Natural killer cell (primary cell): ENCODE measurements around the gene MAK. TPM values are rescaled to one million over a fixed set of nuclear protein-coding genes. Genes with fewer than 3 reads are reported as not detected.
"Not testable (repeated sequence)": the region's sequence is repeated elsewhere in the genome, so short reads cannot be mapped to it uniquely, and the experiment has no call there.

Experiments
- ATAC-seq, 3 donors: fragments of 150-1000 bp in 2 of 3; fragments of 200-7000 bp in 1 of 3; cut with Tn5 transposase; 1 replicate in 1 of 3; 2 replicates in 2 of 3; pipeline ENCODE4 v1.10.0; 2021; ENCODE audit warnings: mild to moderate bottlenecking in 2 of 3, moderate library complexity in 2 of 3
- DNase-seq, 2 donors: peaks; one replicate each; pipeline versions ENCODE4 v3.0.0 to v3.0.0-alpha.2; 2013 to 2021; ENCODE audit warnings: mixed read lengths in 1 of 2
- H3K27ac ChIP-seq: one replicate; pipeline ENCODE4 v1.5.1; 2013; ENCODE audit warnings: mild to moderate bottlenecking, low read length
- H3K27me3 ChIP-seq: one replicate; pipeline ENCODE4 v1.6.1; 2013; ENCODE audit warnings: low read length; ENCODE audit not compliant: control insufficient read depth, insufficient read depth
- H3K36me3 ChIP-seq: one replicate; pipeline ENCODE4 v1.6.1; 2013; ENCODE audit warnings: low read length; ENCODE audit not compliant: control insufficient read depth, insufficient read depth
- H3K4me1 ChIP-seq: one replicate; pipeline ENCODE4 v1.6.1; 2013; ENCODE audit warnings: low read length; ENCODE audit not compliant: control insufficient read depth, insufficient read depth
- H3K4me3 ChIP-seq: one replicate; pipeline ENCODE4 v1.5.1; 2013; ENCODE audit warnings: low read length
- H3K9me3 ChIP-seq: one replicate; pipeline ENCODE4 v1.6.1; 2013; ENCODE audit warnings: low read length; ENCODE audit not compliant: control insufficient read depth, insufficient read depth
- H3K27ac Mint-ChIP-seq, 2 donors: one replicate each; pipeline ENCODE4 v1.8.0; 2022; ENCODE audit warnings: mild to moderate bottlenecking in 2 of 2, mixed read lengths in 2 of 2, moderate library complexity in 1 of 2
- H3K27me3 Mint-ChIP-seq, 2 donors: one replicate each; pipeline ENCODE4 v1.8.0; 2022; ENCODE audit warnings: low read depth in 2 of 2, mixed read lengths in 2 of 2
- H3K36me3 Mint-ChIP-seq: one replicate; pipeline ENCODE4 v1.8.0; 2022; ENCODE audit warnings: mixed read lengths
- H3K4me1 Mint-ChIP-seq, 2 donors: one replicate each; pipeline ENCODE4 v1.8.0; 2022; ENCODE audit warnings: mixed read lengths in 2 of 2
- H3K4me3 Mint-ChIP-seq: one replicate; pipeline ENCODE4 v1.8.0; 2022; ENCODE audit warnings: mild to moderate bottlenecking, moderate library complexity, mixed read lengths
- H3K9me3 Mint-ChIP-seq, 2 donors: one replicate each; pipeline ENCODE4 v1.8.0; 2022; ENCODE audit warnings: mixed read lengths in 2 of 2
- WGBS: methylation state at CpG from one replicate; pipeline ENCODE4 v1.1.7; 2013; ENCODE audit warnings: missing lambda C conversion rate; ENCODE audit not compliant: insufficient coverage; 5-methylcytosine and 5-hydroxymethylcytosine counted together
- intact Hi-C: fragments of 100-400 bp; cut with micrococcal nuclease; formaldehyde crosslinking; loops from one replicate; pipeline ENCODE4 v1.14.2; 2022
- total RNA-seq, 4 donors: library from RNA; stranded (reverse); fragments of 120-200 nt in 1 of 4; gene quantifications; one replicate each; pipeline versions ENCODE4 v1.2.3 to v1.2.4, GENCODE V29; 2013 to 2022
- TF ChIP-seq, protein P1 (sequence below): fragments of 200-600 bp; IDR thresholded peaks from one replicate; pipeline ENCODE4 v1.8.0; 2022; ENCODE audit warnings: antibody characterized with exemption

MAK gene, protein sequence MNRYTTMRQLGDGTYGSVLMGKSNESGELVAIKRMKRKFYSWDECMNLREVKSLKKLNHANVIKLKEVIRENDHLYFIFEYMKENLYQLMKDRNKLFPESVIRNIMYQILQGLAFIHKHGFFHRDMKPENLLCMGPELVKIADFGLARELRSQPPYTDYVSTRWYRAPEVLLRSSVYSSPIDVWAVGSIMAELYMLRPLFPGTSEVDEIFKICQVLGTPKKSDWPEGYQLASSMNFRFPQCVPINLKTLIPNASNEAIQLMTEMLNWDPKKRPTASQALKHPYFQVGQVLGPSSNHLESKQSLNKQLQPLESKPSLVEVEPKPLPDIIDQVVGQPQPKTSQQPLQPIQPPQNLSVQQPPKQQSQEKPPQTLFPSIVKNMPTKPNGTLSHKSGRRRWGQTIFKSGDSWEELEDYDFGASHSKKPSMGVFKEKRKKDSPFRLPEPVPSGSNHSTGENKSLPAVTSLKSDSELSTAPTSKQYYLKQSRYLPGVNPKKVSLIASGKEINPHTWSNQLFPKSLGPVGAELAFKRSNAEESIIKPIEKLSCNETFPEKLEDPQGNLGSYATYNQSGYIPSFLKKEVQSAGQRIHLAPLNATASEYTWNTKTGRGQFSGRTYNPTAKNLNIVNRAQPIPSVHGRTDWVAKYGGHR
- total RNA-seq = under 1 TPM; 0.41 to 0.66 (median 0.65) TPM
- total RNA-seq (2013) = 0.14 TPM

DNA sequence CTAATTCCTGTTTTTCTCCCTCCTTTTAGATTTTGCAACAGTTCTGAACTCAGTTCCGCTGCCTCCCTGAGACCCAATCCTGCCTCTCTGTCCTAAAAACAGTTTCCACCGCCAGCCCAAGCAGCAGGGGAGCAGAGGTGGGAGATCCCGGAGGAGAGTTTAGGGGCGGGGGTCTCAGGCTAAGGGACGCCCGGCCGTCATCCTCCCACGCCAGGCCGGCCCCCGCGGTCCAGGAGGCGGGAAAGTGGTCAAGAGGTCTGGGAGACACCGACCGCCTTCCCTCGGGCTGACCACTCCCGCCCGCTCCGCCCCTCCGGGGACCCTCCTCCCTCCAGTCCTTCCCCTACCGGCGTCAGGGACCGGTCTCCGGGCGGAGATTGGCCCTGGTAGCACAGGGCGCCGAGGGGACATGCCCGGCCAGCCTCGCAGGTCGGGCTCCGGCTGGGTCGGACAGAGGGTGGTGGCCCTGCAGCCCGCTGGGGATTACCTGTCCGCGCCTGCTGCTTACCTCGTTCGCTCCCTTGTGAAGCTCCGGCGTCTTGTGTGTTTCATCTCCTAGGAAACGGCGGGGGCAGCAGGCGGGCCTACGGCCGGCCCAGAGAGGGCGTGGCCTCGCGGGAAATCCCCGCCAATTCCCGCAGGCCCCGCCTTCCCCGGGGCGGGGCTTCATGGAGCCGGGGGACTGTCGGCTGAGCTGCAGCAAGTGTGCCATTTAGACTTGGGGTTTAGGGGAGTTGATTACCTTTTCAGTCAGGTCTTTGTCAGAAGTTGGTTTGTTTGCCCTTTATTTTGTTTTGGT lies at the start of gene MAK:
Gene MAK (minus strand): TSS at position 545 of the 799 bp plus-strand sequence. CDS start 7,891 bp downstream, outside the sequence.
- peaks cover 6% of the 10 kb centered on the region for H3K36me3 Mint-ChIP-seq
- WGBS = under 1% methylated on average over 52 of the region's 53 CpGs
- Histone ChIP-seq H3K27ac (no peak within 1 kb of the TSS), H3K4me1 (peaks cover 21% of the 10 kb centered on the region), H3K36me3 (no peaks in the 10 kb centered on the region), H3K4me3 (peak within 1 kb of the TSS; percentile 34), H3K27me3 (peaks cover 40% of the 10 kb centered on the region), H3K9me3 (no peaks in the 10 kb centered on the region)
- H3K4me3 Mint-ChIP-seq = peak within 1 kb of the TSS; percentile 82
- H3K27ac Mint-ChIP-seq = peak within 1 kb of the TSS; percentile 60 to 86
- peaks cover 53 to 77% of the 10 kb centered on the region in 2 donors for H3K27me3 Mint-ChIP-seq
- TF ChIP-seq, protein P1, sequence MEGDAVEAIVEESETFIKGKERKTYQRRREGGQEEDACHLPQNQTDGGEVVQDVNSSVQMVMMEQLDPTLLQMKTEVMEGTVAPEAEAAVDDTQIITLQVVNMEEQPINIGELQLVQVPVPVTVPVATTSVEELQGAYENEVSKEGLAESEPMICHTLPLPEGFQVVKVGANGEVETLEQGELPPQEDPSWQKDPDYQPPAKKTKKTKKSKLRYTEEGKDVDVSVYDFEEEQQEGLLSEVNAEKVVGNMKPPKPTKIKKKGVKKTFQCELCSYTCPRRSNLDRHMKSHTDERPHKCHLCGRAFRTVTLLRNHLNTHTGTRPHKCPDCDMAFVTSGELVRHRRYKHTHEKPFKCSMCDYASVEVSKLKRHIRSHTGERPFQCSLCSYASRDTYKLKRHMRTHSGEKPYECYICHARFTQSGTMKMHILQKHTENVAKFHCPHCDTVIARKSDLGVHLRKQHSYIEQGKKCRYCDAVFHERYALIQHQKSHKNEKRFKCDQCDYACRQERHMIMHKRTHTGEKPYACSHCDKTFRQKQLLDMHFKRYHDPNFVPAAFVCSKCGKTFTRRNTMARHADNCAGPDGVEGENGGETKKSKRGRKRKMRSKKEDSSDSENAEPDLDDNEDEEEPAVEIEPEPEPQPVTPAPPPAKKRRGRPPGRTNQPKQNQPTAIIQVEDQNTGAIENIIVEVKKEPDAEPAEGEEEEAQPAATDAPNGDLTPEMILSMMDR = no peak
- ATAC-seq (peak; percentile 96 to 98 (median 97)), DNase-seq (peak; percentile 83 to 94)
- no peaks in the 10 kb centered on the region for H3K9me3 Mint-ChIP-seq
- intact Hi-C loops = loop anchor here (2.0 kb wide), 1 partner anchor 255 kb away; the partner anchor contains the start of gene SMIM13
- peaks cover 22 to 23% of the 10 kb centered on the region in 2 donors for H3K4me1 Mint-ChIP-seq

DNA sequence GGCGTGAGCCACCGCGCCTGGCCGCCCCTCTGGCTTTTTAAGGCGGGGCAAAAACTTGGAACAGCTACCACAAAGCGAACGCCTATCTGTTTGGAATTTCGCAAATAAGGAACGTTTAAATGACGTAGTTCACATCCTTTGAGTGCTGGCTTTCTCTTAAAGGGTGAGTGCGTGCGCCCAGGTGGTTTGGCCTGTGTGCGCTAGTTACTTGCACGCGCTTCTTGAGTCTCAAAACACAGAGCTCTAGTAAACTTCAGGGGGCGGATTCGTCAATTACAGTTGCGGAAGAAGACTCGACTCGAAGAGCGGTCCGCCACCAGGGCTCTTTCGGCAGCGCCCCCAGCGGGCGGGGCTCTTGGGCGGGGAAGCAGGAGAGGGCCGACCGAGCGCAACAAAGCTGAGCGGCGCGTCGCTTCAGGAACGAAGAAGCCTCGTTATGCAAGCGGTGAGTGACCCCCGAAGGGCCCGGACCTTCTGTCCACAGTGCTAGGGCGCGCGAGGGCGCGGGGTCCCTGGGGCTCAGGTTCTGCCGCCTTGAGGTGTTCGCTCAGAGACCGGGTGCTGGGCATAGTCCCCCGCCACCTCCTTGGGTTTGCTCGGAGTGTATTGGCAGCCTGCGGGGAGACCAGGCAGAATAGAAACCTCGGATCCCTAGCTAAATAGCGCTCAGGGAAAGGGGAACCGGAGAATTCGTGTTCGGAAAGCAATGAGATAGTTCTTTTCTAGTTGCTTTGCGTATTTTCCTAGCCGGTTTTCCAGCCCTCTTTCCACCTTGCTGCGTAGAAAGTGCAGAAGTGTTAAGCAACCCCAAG lies 48.6 kb upstream of the MAK start, which contains the start of gene SYCP2L:
Gene SYCP2L (plus strand): TSS at position 362 of the 812 bp plus-strand sequence. CDS start 75 bp downstream, at position 437.
- Mint-ChIP-seq H3K27me3 (peaks cover 49 to 60% of the 10 kb centered on the region in 2 donors), H3K4me3 (peak within 1 kb of the TSS; percentile 37), H3K27ac (no peak within 1 kb of the TSS), H3K4me1 (peaks cover 0 to 4% of the 10 kb centered on the region in 2 donors), H3K9me3 (no peaks in the 10 kb centered on the region), H3K36me3 (no peaks in the 10 kb centered on the region)
- no peak within 1 kb of the TSS for H3K27ac ChIP-seq
- no peak within 1 kb of the TSS for H3K4me3 ChIP-seq
- peaks cover 8% of the 10 kb centered on the region for H3K4me1 ChIP-seq
- intact Hi-C loops = no loop called here
- 6% methylated on average over 58 of the region's 58 CpGs for WGBS
- H3K36me3 ChIP-seq = no peaks in the 10 kb centered on the region
- TF ChIP-seq, protein P1 = no peak
- ATAC-seq (peak in 2 of 3 donors; percentile 40 to 72), DNase-seq (peak in 1 of 2 donors; percentile 29)
- H3K27me3 ChIP-seq = peaks cover 21% of the 10 kb centered on the region
- no peaks in the 10 kb centered on the region for H3K9me3 ChIP-seq

DNA sequence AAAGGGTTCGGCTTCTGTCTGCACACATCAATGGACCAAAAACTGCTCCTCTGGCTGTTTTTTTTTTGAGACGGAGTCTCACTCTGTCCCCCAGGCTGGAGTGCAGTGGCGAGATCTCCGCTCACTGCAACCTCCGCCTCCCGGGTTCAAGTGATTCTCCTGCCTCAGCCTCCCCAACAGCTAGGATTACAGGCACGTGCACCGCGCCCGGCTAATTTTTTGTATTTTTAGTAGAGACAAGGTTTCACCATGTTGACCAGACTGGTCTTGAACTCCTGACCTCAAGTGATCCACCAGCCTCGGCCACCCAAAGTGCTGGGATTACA lies 48.0 kb upstream of the MAK start:
- H3K4me1 Mint-ChIP-seq, H3K36me3 Mint-ChIP-seq, H3K27ac ChIP-seq, H3K4me3 Mint-ChIP-seq, H3K4me1 ChIP-seq, intact Hi-C loops, H3K9me3 ChIP-seq, H3K36me3 ChIP-seq, H3K9me3 Mint-ChIP-seq, ATAC-seq, DNase-seq, H3K4me3 ChIP-seq, H3K27ac Mint-ChIP-seq: not testable (repeated sequence)
- 21% methylated on average over 11 of the region's 11 CpGs for WGBS
- H3K27me3 ChIP-seq = peaks cover 27% of the 10 kb centered on the region
- H3K27me3 Mint-ChIP-seq = peaks cover 54 to 60% of the 10 kb centered on the region in 2 donors
